Ovary (tissue), 3 donors: Measurements from ENCODE around the gene BTF3.

Source experiments
- CTCF ChIP-seq, 3 donors: fragments of 450-650 bp in 2 of 3; fragments of 200-600 bp in 1 of 3; IDR thresholded peaks; one replicate each; pipeline versions ENCODE4 v1.5.1 to v1.8.0; 2016 to 2022; ENCODE audit warnings: antibody characterized with exemption in 3 of 3, mild to moderate bottlenecking in 1 of 3
- EP300 ChIP-seq: sonication (generic); formaldehyde crosslinking; IDR thresholded peaks from one replicate; pipeline ENCODE4 v1.6.1; 2017; ENCODE audit warnings: antibody characterized with exemption
- donor health status: DM: no; HTN: no; CAD: no.

GRCh38 chr5:73532195-73532594 lies 34.0 kb downstream of the BTF3 start:
- TF ChIP-seq CTCF (IDR thresholded peaks at IDR 0.05) (no peak), EP300 (no peak)
